Natural killer cell (primary cell): ENCODE measurements around the gene RFX2. TPM values are rescaled to one million over a fixed set of nuclear protein-coding genes. Genes with fewer than 3 reads are reported as not detected.

ENCODE experiments used
- ATAC-seq, 3 donors: fragments of 150-1000 bp in 2 of 3; fragments of 200-7000 bp in 1 of 3; cut with Tn5 transposase; 1 replicate in 1 of 3; 2 replicates in 2 of 3; pipeline ENCODE4 v1.10.0; 2021; ENCODE audit warnings: mild to moderate bottlenecking in 2 of 3, moderate library complexity in 2 of 3
- DNase-seq, 2 donors: peaks; one replicate each; pipeline versions ENCODE4 v3.0.0 to v3.0.0-alpha.2; 2013 to 2021; ENCODE audit warnings: mixed read lengths in 1 of 2
- H3K27ac ChIP-seq: one replicate; pipeline ENCODE4 v1.5.1; 2013; ENCODE audit warnings: mild to moderate bottlenecking, low read length
- H3K27me3 ChIP-seq: one replicate; pipeline ENCODE4 v1.6.1; 2013; ENCODE audit warnings: low read length; ENCODE audit not compliant: control insufficient read depth, insufficient read depth
- H3K36me3 ChIP-seq: one replicate; pipeline ENCODE4 v1.6.1; 2013; ENCODE audit warnings: low read length; ENCODE audit not compliant: control insufficient read depth, insufficient read depth
- H3K4me1 ChIP-seq: one replicate; pipeline ENCODE4 v1.6.1; 2013; ENCODE audit warnings: low read length; ENCODE audit not compliant: control insufficient read depth, insufficient read depth
- H3K4me3 ChIP-seq: one replicate; pipeline ENCODE4 v1.5.1; 2013; ENCODE audit warnings: low read length
- H3K9me3 ChIP-seq: one replicate; pipeline ENCODE4 v1.6.1; 2013; ENCODE audit warnings: low read length; ENCODE audit not compliant: control insufficient read depth, insufficient read depth
- H3K27ac Mint-ChIP-seq, 2 donors: one replicate each; pipeline ENCODE4 v1.8.0; 2022; ENCODE audit warnings: mild to moderate bottlenecking in 2 of 2, mixed read lengths in 2 of 2, moderate library complexity in 1 of 2
- H3K27me3 Mint-ChIP-seq, 2 donors: one replicate each; pipeline ENCODE4 v1.8.0; 2022; ENCODE audit warnings: low read depth in 2 of 2, mixed read lengths in 2 of 2
- H3K36me3 Mint-ChIP-seq: one replicate; pipeline ENCODE4 v1.8.0; 2022; ENCODE audit warnings: mixed read lengths
- H3K4me1 Mint-ChIP-seq, 2 donors: one replicate each; pipeline ENCODE4 v1.8.0; 2022; ENCODE audit warnings: mixed read lengths in 2 of 2
- H3K4me3 Mint-ChIP-seq: one replicate; pipeline ENCODE4 v1.8.0; 2022; ENCODE audit warnings: mild to moderate bottlenecking, moderate library complexity, mixed read lengths
- H3K9me3 Mint-ChIP-seq, 2 donors: one replicate each; pipeline ENCODE4 v1.8.0; 2022; ENCODE audit warnings: mixed read lengths in 2 of 2
- WGBS: methylation state at CpG from one replicate; pipeline ENCODE4 v1.1.7; 2013; ENCODE audit warnings: missing lambda C conversion rate; ENCODE audit not compliant: insufficient coverage; 5-methylcytosine and 5-hydroxymethylcytosine counted together
- intact Hi-C: fragments of 100-400 bp; cut with micrococcal nuclease; formaldehyde crosslinking; loops from one replicate; pipeline ENCODE4 v1.14.2; 2022
- total RNA-seq, 4 donors: library from RNA; stranded (reverse); fragments of 120-200 nt in 1 of 4; gene quantifications; one replicate each; pipeline versions ENCODE4 v1.2.3 to v1.2.4, GENCODE V29; 2013 to 2022
- TF ChIP-seq, protein P1 (sequence below): fragments of 200-600 bp; IDR thresholded peaks from one replicate; pipeline ENCODE4 v1.8.0; 2022; ENCODE audit warnings: antibody characterized with exemption

The RFX2 gene
- total RNA-seq, 3 donors from 2014 or later (not counting 1 experiment from before 2014, with no cell fraction given), result 2.4 to 4.6 (median 4.1) TPM

- no peak for ATAC-seq
- H3K36me3 ChIP-seq, result no peaks in the 10 kb centered on the region
- 64% methylated on average over 4 of the region's 6 CpGs for WGBS
These were observed 17.5 kb upstream of the RFX2 start for GRCh38 chr19:6127716-6128335.

DNA sequence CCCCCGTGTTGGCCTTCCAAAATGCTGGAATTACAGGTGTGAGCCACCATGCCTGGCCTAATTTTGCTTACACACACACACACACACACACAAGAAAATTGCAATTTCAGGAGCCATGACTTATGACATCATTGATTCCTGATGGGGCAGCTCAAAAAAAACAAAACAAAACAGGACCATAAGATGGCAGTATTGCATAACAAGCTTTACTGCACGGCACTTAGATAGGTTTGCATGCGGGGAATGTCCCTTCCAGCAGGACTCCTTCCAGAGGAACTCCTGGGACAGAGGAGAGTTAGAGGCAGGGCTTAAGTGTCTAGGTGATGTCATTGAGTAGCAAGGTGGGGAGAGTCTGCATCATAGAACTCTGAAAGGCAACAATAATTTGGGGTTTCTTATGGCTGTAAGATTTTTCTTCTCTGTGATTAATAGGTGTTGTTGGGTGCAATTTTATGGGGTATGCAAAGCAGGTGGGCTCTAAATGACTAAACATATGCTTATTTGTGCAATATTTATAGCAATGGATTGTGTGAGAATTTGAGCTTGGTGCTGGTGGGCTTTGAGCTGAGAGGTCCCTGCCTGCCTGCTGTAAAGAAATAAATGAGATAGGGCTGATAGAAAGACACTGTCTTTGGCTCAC lies 16.2 kb upstream of the RFX2 start:
- no peaks in the 10 kb centered on the region for H3K9me3 ChIP-seq
- 56% methylated on average over 3 of the region's 3 CpGs for WGBS
- no peaks in the 10 kb centered on the region for H3K36me3 Mint-ChIP-seq
- TF ChIP-seq, protein P1, sequence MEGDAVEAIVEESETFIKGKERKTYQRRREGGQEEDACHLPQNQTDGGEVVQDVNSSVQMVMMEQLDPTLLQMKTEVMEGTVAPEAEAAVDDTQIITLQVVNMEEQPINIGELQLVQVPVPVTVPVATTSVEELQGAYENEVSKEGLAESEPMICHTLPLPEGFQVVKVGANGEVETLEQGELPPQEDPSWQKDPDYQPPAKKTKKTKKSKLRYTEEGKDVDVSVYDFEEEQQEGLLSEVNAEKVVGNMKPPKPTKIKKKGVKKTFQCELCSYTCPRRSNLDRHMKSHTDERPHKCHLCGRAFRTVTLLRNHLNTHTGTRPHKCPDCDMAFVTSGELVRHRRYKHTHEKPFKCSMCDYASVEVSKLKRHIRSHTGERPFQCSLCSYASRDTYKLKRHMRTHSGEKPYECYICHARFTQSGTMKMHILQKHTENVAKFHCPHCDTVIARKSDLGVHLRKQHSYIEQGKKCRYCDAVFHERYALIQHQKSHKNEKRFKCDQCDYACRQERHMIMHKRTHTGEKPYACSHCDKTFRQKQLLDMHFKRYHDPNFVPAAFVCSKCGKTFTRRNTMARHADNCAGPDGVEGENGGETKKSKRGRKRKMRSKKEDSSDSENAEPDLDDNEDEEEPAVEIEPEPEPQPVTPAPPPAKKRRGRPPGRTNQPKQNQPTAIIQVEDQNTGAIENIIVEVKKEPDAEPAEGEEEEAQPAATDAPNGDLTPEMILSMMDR, result no peak
- peaks cover 0 to 2% of the 10 kb centered on the region in 2 donors for H3K9me3 Mint-ChIP-seq
- DNase-seq (peak in 1 of 2 donors; percentile 61), ATAC-seq (no peak)
- no peaks in the 10 kb centered on the region for H3K4me1 ChIP-seq
- no peaks in the 10 kb centered on the region for H3K36me3 ChIP-seq
- H3K27me3 ChIP-seq, result no peaks in the 10 kb centered on the region
- intact Hi-C loops, result loop anchor here (10.0 kb wide), 1 partner anchor 142 kb away; no protein-coding TSS in a partner anchor
- no peak overlapping the region for H3K4me3 ChIP-seq
- no peaks in the 10 kb centered on the region for H3K4me1 Mint-ChIP-seq
- H3K27ac Mint-ChIP-seq, result no peak overlapping the region
- H3K4me3 Mint-ChIP-seq, result no peak overlapping the region
- peaks cover 3 to 8% of the 10 kb centered on the region in 2 donors for H3K27me3 Mint-ChIP-seq
- H3K27ac ChIP-seq, result no peak overlapping the region

More at GRCh38 chr19:6127716-6128335, 17.5 kb upstream of the RFX2 start:
- H3K4me3 ChIP-seq, result no peak overlapping the region
- Mint-ChIP-seq H3K27ac (no peak overlapping the region), H3K9me3 (peaks cover 0 to 2% of the 10 kb centered on the region in 2 donors), H3K4me1 (no peaks in the 10 kb centered on the region), H3K36me3 (no peaks in the 10 kb centered on the region), H3K4me3 (no peak overlapping the region), H3K27me3 (no peaks in the 10 kb centered on the region)
- H3K27ac ChIP-seq, result no peak overlapping the region
- H3K4me1 ChIP-seq, result no peaks in the 10 kb centered on the region
- H3K9me3 ChIP-seq, result no peaks in the 10 kb centered on the region
- DNase-seq, result no peak
- intact Hi-C loops, result loop anchor here (10.0 kb wide), 1 partner anchor 143 kb away; no protein-coding TSS in a partner anchor
- TF ChIP-seq, protein P1, result no peak
- H3K27me3 ChIP-seq, result no peaks in the 10 kb centered on the region

DNA sequence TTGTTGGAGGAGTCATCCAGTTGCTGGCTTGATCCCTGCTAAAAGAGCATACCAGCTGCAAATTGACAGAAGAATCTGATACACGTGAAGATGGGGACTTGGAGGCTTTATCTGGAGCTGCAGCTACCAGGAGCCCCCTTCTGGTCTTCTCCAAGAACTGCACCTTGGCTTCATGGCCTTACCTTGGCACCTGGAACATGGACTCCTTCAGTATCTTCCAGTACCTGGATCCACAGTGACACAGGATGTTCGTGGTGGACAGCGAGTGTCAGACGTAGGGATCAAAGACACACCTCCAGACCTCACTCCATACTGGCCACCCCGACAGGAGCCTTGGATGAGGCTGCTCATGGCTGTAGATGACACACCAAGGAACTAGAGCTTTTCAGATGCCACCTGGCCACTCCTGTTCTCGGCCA lies 15.3 kb upstream of the RFX2 start:
- H3K4me3 Mint-ChIP-seq, result no peak overlapping the region
- H3K36me3 Mint-ChIP-seq, result no peaks in the 10 kb centered on the region
- H3K27me3 Mint-ChIP-seq, result peaks cover 3 to 8% of the 10 kb centered on the region in 2 donors
- H3K4me3 ChIP-seq, result no peak overlapping the region
- no peaks in the 10 kb centered on the region for H3K36me3 ChIP-seq
- H3K27ac ChIP-seq, result no peak overlapping the region
- H3K9me3 Mint-ChIP-seq, result peaks cover 0 to 2% of the 10 kb centered on the region in 2 donors
- no peak overlapping the region for H3K27ac Mint-ChIP-seq
- TF ChIP-seq, protein P1, result peak; percentile 93
- intact Hi-C loops, result loop anchor here (1.0 to 10.0 kb wide), 2 partner anchors 76 to 141 kb away; no protein-coding TSS in a partner anchor
- no peaks in the 10 kb centered on the region for H3K27me3 ChIP-seq
- DNase-seq (peak; percentile 39 to 88), ATAC-seq (peak; percentile 83 to 97 (median 89))
- no peaks in the 10 kb centered on the region for H3K9me3 ChIP-seq
- 24% methylated on average over 6 of the region's 6 CpGs for WGBS
- no peaks in the 10 kb centered on the region for H3K4me1 Mint-ChIP-seq
- H3K4me1 ChIP-seq, result no peaks in the 10 kb centered on the region
